HG02981 (cell line): ENCODE measurements around the gene FMNL3.
"Not testable (repeated sequence)": the region's sequence is repeated elsewhere in the genome, so short reads cannot be mapped to it uniquely, and the experiment has no call there.

Source experiments
- ATAC-seq: cut with Tn5 transposase; IDR thresholded peaks from one replicate; pipeline ENCODE4 v1.9.1; 2021; ENCODE audit warnings: mild to moderate bottlenecking, moderate library complexity; ENCODE audit not compliant: unreplicated experiment

FMNL3 gene

DNA sequence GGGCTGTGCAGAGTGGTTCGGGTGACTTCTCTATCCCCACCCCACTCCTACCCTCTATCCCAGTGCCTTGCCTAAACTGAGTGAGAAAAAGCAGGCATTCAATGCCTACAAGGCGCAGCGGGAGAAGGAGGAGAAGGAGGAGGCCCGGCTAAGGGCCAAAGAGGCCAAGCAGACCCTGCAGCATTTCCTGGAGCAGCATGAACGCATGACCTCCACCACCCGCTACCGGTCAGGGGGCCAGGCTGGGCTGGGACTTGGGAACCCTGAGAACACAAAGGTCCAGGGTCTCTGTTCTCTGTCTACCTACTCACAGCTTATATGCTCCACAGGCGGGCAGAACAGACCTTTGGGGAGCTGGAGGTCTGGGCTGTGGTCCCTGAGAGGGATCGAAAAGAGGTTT lies 72.2 kb downstream of the FMNL3 start:
- ATAC-seq, result no peak

DNA sequence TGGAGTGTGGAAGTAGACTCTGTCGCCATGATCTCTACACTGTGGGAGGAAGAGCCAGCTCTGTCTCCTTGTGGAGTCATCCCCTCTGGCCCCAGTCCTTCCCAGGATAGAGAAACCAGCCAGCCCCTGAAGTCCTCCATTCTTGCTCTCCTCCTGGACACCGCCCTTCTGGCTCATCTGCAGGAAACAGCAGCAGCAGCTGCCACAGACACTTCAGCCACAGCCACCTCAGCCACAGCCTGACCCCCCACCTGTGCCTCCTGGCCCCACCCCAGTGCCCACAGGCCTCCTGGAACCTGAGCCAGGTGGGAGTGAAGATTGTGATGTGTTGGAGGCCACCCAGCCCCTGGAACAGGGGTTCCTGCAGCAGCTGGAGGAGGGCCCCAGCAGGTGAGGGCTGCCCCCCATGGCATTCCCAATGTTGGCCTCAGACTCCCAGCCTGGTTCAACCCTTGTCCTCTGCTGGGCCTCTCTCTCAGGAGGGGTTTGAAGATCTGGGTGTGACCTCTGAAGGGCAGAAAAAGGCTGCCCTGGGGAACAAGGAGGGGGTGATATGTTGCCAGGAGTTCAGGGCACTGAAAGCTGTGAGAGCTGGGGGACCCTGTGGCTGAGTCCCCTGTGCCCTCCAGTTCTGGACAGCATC lies 73.4 kb downstream of the FMNL3 start:
- ATAC-seq, result no peak

DNA sequence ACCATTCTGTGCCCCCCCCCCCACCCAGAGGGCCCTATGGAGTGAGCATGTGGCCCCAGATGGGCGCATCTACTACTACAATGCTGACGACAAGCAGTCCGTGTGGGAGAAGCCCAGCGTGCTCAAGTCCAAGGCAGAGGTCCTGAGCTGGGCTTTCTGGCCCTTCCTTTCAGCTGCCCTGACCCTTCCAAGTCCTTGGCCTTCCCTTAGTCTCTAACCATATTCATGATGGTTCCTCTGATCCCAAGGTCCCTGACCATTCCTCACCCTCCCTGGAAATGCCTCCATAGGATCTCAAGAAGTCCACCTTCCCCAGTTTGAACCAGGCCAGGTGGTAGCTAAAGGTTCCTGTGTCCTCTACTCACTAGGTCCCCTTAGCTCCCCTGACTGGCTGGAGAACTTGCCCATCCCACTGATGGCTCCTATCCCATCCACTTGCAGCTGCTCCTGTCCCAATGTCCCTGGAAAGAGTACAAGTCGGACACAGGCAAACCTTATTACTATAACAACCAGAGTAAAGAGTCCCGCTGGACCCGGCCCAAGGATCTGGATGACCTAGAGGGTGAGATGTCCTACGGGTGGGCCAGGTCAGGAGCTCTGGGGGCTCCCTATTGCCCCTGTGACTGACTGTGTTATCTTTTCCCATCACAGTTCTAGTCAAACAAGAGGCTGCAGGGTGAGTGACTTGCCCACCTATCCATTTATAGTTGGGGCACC lies 74.1 kb downstream of the FMNL3 start:
- ATAC-seq, result no peak

DNA sequence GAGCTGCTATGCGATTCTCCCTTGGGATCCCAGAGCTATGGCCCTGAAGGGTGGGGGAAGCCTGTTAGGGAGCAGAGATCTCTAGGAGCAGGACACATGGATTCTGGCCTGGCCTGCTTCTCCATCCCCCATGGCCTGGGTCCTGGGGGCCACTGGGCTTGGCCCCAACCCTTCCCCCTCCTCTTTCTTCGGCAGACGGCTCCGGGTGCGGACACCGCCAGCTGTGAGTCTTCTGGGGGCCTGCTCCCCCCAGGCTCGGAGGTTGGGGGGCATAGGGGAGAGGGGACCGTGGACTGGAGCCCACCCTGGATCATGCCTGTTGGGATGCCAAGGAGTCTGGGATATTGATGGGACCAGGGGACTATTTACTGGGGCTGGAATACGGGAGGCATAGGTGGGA lies 74.8 kb downstream of the FMNL3 start:
- ATAC-seq, result no peak

DNA sequence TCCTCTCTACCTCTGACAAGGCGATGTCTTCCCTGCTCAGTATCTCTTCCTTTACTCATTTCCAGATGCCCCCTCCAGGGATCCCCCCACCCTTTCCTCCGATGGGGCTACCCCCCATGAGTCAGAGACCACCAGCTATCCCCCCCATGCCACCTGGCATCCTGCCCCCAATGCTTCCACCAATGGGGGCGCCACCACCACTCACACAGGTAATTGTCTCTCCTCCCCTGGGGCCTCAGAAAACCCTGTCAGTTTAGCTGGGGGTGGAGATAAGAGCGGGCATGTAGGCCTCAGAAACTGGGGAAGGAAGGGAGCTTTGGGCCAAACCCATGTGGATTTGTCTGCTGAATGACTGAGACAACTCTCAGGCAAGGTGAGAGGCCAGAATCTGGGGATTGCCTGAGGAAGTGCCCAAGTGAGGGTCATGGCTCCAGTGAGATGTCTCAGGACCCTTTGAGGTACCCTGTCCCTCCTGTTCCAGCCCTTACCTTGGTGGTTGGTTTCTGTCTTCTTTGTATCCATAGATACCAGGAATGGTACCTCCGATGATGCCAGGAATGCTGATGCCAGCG lies 75.8 kb downstream of the FMNL3 start:
- ATAC-seq, result no peak

DNA sequence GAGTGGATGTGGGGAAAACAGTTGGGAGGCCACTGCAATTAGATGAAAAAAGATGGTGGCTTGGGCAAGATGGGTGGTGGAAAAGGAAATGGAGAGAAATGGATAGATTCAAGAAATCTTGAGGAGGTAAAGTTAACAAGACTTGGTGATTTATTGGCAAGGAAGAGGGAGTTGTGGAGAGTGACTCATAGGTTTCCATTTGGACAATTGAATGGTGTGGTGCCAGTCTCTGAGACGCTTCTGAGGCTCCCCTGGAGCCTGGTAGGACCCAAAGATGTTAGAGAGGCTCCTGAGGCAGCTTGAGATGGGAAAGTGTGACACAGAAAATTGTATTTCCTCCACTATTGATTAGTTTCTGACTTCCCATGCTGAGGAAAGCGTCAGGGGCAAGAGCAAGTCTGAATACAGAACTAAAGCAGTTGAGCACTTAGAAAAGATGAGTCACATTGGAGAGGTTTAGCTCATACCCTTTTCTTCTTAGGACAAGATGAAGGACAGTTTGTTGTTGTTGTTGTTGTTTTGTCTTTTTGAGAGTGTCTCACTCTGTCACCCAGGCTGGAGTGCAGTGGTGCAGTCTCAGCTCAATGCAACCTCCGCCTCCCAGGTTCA lies 79.3 kb downstream of the FMNL3 start:
- ATAC-seq, result no peak

DNA sequence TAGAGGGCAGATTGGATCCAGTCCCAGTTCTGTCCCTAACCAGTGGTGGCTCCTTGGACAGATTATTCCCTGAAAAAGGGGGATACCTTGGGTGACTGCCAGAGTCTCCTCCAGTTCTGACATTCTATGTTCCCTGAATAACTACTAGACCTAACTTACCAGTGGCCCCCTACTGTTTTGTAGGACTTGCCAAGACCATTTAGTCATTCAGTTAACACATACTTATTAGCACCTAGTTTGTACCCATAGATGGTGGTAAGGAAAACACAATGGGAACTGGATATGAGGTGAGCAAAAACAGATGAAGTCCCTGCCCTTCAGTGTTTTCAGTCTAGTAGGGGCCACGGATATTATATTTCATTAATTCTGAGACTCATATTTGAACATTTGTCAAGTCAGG lies 80.4 kb downstream of the FMNL3 start:
- no peak for ATAC-seq

DNA sequence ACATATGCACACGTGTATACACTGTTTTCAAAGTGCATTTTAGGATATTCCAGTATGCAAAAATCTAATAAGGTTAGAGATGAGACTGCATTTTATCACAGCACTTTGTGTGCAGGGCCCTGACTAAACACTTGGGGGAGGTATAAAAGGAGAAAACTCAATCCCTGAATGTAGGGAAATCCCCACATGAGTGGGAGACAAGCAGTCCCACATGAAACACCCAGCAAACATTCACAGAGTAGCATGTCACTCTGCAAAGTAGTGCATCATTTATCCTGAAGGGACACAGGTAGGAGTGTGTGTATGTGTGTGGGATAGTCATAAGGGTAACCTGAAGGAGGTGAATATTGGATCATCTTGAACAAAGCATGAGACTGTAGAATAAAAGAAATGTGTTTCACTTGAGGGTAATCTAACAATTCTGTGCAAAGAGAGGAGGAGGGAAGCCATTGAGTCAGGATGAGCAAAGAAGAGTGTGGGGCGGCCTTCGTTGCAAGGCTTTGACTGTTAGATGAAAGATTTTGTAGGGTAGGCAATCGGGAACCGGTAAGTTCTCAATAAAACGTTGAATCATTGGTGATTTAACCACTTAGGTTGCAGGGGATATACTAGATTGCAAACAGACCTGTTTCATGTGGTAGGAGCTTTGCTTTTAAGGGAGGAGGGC lies 80.9 kb downstream of the FMNL3 start:
- ATAC-seq, result no peak

DNA sequence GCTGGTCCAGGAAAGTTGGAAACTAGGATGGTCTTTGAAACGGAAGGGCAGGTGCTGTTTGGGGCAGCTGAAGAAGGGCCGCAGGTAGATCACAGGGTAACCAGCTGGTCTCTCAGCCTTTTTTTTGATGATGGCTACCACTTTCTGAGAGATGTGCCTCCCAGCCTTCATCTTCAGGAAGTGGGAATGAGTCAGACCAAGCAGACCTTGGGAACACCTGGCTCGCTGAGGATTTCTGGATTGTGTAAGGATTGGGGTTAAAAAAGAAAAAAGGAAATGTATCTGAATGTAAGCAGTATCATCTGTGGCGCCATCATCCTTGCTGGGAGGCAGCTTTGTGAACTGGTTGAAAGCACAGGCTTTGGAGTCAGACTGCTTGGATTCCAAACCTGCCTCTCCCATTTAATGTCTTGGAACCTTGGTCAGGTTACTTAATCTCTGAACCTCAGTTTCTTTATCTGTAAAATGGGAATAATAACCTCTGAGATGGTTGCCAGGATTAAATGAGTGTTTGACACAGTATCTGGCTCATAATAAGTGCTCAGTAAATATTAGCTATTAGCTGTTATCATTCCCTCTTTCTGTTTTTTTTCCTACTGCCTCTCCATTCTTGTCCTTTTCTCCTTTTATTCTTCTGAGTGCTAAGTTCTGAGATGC lies 82.2 kb downstream of the FMNL3 start:
- ATAC-seq, result no peak

DNA sequence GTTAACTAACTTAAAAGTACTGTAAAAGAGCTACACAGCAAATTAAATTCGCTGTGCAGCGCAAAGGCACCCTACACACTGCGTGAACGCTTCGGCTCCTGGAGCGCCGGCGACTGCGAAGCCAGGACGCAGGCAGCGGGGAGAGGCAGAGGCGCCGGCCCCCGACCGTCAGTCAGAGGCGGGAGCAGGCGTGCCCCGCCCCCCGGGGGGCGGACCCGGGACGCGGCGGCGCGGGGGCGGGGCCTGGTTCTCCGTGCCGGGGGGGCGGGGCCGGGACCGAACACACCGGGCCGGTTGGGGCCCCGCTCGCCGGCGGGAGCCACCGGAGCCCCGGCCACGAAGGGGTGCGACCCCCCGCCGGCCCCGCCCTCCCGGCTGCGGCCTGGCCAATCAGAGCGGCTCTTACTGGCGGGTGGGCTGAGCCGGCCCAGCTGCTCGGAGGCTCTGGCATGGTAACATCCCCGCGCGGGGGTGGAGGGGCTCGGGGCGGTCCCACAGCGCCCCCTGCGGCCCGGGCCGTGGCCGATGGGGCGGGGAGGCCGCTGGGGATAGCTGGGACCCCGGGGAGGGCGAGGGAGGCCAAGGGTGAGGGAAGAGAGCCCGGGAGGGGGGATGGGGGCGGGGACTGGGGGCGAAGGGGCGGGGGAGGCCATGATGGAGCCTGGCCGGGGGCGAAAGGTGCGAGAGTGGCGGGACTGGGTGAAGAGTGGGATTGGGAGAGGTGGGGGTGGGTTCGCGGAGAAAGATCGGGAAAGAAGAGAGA lies 83.9 kb downstream of the FMNL3 start, which contains the start of gene PRPF40B:
PRPF40B (plus strand) TSS at position 420 of the 763 bp plus-strand sequence; CDS start at position 450, 30 bp downstream.
- peak; percentile 73 for ATAC-seq

DNA sequence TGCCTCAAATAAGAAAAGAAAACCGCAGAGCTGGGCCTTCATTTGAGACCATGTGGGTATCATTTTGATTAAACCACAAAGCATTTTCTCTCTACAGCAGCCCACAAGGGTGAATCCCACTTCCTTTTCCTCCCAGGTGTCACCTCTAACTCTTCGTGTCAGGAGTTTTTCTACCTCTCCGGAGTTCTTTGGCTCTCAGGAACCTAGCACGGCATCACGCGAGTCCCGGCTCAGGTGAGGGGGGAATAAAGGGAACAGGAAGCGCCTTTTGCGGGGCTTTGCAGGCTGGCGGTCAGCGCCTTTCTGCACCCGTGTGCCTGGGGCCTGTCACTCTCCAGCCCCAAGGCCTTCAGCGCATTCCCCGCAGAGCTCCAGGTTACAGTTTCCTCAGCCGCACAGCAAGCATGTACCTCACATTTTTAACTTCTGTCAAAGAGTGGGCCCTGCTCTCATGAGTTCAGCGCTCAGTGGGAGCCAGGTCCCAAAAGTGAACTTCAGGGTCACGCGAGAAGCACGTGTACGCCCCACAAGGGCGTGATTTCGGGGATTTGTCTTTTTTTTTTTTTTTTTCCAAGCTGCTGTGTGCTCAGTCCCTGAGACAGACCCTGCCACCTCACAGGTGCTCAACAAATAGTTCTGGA lies 84.6 kb downstream of the FMNL3 start:
- peak; percentile 31 for ATAC-seq

DNA sequence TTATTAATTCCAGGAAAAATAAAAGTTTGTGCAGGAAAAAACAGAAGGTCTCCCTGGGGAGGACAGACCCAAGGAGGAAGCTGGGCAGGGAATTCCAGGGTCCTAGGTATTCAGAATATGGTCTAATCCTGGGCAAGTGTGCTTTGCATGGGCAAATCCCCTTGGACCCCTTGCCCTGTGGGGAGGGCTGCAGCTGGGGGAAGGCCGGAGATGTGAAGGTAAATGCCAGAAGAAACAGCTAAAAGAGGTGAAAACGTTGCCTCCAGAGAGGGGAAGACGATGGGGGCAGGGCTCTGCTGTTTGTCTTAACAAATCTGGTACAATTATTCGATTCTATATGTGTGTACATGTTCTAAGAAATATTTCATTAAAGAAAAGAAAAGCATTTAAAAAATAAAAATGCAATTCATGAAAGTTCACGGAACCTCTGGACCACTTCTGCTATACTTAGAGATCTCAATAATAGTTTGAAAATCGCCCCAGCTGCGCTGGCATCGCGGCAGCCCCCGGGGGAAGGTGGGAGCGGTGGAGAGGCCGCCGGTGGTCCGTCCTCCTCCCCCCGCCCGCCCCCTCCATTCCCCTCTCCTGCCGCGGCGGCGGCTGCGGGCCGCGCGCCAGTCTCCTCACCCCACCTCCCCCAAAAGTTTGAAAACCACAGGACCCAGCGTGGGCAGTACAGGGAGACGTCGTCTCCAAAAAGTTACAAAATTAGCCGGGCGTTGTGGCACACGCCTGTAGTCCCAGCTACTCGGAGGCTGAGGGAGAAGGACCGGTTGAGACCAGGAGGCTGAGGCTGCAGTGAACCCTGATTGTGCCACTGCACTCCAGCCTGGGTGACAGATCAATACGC lies 85.3 kb downstream of the FMNL3 start:
- no peak for ATAC-seq

DNA sequence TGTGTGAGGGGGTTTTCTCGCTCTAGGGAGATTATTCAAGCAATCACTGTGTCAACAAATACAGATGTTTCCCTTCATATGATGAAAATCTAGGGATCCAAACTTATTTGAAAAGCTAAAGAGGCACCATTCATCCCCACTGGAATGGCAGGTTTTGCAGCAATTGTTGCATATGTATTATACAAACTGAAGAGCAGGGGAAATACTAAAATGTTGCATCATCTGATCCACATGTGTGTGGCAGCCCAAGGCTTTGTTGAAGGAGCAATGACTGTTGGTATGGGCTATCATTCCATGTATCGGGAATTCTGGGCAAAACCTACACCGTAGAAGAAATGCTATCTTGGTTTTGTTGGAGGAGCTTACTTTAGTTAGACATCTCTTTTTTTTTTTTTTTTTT lies 87.9 kb downstream of the FMNL3 start:
- no peak for ATAC-seq

DNA sequence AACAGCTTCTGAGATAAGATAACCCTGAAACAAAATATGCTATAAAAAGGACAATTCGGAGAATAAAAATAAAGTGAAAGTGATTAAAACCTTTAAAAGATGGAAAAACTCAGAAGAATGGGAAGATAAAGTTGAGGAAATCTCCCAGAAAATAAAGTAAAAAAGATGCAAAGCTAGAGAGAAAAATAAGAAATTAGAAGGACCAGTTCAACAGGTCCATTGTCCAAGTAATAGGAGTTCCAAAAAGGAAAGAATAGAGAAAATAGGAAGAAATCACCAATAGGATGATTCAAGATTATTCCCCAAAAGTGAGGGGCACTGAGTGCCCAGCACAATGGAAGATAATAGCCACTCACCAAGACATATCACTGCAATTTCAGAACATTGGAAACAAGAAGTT lies 88.6 kb downstream of the FMNL3 start:
- no peak for ATAC-seq

DNA sequence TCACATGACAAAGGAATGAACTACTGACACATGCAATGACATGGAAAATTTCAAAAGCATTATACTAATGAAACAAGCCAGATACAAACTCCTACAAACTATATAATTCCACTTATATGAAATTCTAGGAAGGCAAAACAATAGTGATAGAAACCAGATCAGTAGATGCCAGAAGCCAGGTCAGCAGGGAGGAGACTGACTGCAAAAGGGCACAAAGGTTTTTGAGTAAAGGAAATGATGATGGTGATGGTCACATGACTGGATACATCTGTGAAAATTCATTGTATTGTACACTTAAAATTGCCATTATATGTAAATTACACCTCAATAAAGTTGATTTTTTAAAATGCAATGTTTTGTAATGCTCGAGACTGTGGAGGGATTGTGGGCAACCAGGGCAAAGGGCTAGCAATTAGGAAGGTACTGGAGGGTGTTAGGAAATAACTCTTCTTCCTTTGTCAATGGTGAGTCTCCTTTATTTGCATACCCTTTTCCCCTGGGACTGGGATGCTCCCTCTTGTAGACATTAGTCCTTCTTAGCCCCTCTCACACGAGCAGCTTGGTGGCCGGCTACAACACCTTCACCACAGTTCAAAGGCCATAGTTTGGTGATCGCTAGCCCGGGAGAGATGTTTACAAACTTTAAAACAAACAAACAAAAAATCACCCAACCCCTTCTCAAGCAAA lies 90.5 kb downstream of the FMNL3 start:
- no peak for ATAC-seq

DNA sequence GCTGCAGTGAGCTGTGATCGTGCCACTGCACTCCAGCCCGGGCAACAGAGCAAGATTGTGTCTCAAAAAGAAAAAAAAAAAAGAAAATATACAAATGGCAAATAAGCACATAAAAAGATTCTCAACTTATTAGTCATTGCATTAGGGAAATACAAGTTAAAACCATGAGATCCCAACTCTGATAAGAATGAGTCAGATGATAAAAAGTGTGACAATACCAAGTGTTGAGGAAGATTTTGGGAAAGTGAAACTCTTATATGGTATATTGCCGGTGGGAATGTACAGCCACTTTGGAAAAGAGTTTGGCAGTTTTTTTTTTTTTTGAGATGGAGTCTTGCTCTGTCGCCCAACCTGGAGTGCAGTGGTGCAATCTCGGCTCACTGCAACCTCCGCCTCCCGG lies 91.5 kb downstream of the FMNL3 start:
- no peak for ATAC-seq

DNA sequence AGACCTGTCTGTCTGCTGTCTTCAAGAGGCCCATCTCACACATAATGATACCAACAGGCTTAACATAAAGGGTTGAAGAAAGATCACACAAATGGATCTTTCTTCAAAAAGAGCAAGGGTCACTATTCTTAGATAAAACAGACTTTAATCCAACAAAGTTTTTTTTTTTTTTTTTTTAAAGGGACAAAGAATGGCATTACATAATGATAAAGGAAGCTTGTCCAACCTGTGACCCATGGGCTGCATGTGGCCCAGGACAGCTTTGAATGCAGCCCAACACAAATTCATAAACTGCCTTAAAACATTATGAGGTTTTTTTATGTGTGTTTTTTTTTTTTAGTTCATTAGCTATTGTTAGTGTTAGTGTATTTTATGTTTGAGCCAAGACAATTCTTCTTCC lies 95.0 kb downstream of the FMNL3 start:
- no peak for ATAC-seq

DNA sequence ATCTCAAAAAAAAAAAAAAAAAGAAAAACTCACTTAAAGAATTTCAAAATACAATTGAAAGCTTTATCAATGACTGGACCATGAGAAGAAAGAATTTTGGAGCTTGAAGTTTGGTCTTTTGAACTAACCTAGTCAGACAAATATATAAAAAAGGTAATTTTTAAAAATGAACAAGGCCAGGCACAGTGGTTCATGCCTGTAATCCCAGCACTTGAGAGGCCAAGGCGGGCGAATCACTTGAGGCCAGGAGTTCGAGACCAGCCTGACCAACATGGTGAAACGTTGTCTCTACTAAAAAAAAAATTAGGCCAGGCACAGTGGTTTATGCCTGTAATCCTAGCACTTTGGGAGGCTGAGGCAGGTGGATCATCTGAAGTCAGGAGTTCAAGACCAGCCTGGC lies 96.4 kb downstream of the FMNL3 start:
- ATAC-seq, result not testable (repeated sequence)
